T-helper 1 cell (primary cell): Measurements from ENCODE around the gene PRKCZ.

ENCODE experiments used
- DNase-seq, 5 donors: peaks; one replicate each; pipeline ENCODE4 v3.0.0-alpha.2; 2012 to 2020
- total RNA-seq, 4 donors: gene quantifications; one replicate each; lab custom pipeline; 2026; lab: John Stamatoyannopoulos, UW

Gene PRKCZ
- total RNA-seq = 24.3 to 34.0 (median 26.5) reads per million in 4 donors

- DNase-seq = peak; percentile 77 to 95 (median 90)
Observed at GRCh38 chr1:2049718-2050431, at the start of gene PRKCZ. TSS of gene PRKCZ (plus strand) at chr1:2050411. CDS start at chr1:2050631, 220 bp downstream.

- no peak for DNase-seq
Observed at GRCh38 chr1:2000432-2000831, 49.8 kb upstream of the PRKCZ start.

- DNase-seq = no peak
Observed at GRCh38 chr1:2000850-2001249, 49.4 kb upstream of the PRKCZ start.

- no peak for DNase-seq
Observed at GRCh38 chr1:2001773-2002411, 48.3 kb upstream of the PRKCZ start.

GRCh38 chr1:2003541-2004131, 46.6 kb upstream of the PRKCZ start, which contains the start of gene CFAP74:
TSS of gene CFAP74 (minus strand) at chr1:2003786. CDS start at chr1:1990956, 12,830 bp downstream.
- DNase-seq = peak in 1 of 5 donors; percentile 22

- DNase-seq = no peak
Observed at GRCh38 chr1:2004856-2005255, 45.4 kb upstream of the PRKCZ start.

GRCh38 chr1:2009101-2010053, 40.8 kb upstream of the PRKCZ start:
- no peak for DNase-seq

- no peak for DNase-seq
Observed at GRCh38 chr1:2014181-2014580, 36.0 kb upstream of the PRKCZ start.

- no peak for DNase-seq
Observed at GRCh38 chr1:2014741-2015735, 35.2 kb upstream of the PRKCZ start.

GRCh38 chr1:2016123-2016522, 34.1 kb upstream of the PRKCZ start:
- DNase-seq = no peak

GRCh38 chr1:2018217-2019171, 31.7 kb upstream of the PRKCZ start:
- DNase-seq = no peak

GRCh38 chr1:2019172-2019543, 31.1 kb upstream of the PRKCZ start, which contains the start of gene GABRD:
TSS of gene GABRD (plus strand) at chr1:2019345. CDS start at chr1:2019424, 79 bp downstream.
- DNase-seq = no peak

- no peak for DNase-seq
Observed at GRCh38 chr1:2019571-2020309, 30.5 kb upstream of the PRKCZ start.

- DNase-seq = no peak
Observed at GRCh38 chr1:2020310-2020655, 29.9 kb upstream of the PRKCZ start.

- DNase-seq = no peak
Observed at GRCh38 chr1:2021550-2021949, 28.7 kb upstream of the PRKCZ start.

- no peak for DNase-seq
Observed at GRCh38 chr1:2022063-2022770, 28.0 kb upstream of the PRKCZ start.

GRCh38 chr1:2023187-2023586, 27.0 kb upstream of the PRKCZ start:
- no peak for DNase-seq

- DNase-seq = no peak
Observed at GRCh38 chr1:2024451-2024850, 25.8 kb upstream of the PRKCZ start.

- no peak for DNase-seq
Observed at GRCh38 chr1:2024887-2025286, 25.3 kb upstream of the PRKCZ start.
